Panc1 (cell line): ENCODE data around the gene CHSY1.

Experiments used
- TF ChIP-seq, protein P1 (sequence below): fragments of 450-650 bp; IDR thresholded peaks from 2 replicates; pipeline ENCODE4 v1.5.1; 2017; ENCODE audit warnings: mild to moderate bottlenecking
- TF ChIP-seq, protein P2 (sequence below), 2 experiments: IDR thresholded peaks; 2 replicates each; pipeline ENCODE4 v1.6.1; 2011 to 2012; ENCODE audit warnings: low read depth in 2 of 2, control low read depth in 1 of 2, low read length in 1 of 2, mild to moderate bottlenecking in 1 of 2, moderate library complexity in 1 of 2; ENCODE audit not compliant: insufficient read depth in 1 of 2

DNA sequence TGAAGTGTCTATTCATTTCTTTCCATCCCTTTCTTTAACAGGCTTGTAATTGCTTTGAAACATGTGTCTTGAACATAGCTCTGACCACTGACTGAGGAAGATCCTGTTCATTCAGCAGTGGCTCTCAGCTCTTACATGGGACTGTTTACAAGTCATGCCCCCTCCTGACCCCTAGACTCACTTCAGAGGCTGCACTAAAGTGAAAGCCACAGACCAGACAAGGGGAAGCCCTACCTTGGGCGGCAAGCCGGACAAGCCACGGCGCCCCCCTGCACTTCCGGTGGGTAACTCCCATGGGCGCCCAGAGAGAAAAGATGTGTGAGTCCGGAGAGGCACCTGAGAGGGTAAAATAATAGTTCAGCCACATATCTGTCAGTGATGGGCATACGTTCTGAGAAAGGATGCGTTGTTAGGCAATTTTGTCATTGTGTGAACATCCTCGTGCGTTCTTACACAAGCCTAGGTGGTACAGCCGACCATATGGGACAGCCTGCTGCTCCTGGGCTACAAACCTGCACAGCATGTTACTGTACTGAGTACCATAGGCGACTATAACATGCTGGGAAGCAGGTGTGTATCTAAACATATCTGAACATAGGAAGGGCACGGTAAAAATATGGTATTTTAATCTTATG, 116.2 kb downstream of the CHSY1 start:
- TF ChIP-seq, protein P1, sequence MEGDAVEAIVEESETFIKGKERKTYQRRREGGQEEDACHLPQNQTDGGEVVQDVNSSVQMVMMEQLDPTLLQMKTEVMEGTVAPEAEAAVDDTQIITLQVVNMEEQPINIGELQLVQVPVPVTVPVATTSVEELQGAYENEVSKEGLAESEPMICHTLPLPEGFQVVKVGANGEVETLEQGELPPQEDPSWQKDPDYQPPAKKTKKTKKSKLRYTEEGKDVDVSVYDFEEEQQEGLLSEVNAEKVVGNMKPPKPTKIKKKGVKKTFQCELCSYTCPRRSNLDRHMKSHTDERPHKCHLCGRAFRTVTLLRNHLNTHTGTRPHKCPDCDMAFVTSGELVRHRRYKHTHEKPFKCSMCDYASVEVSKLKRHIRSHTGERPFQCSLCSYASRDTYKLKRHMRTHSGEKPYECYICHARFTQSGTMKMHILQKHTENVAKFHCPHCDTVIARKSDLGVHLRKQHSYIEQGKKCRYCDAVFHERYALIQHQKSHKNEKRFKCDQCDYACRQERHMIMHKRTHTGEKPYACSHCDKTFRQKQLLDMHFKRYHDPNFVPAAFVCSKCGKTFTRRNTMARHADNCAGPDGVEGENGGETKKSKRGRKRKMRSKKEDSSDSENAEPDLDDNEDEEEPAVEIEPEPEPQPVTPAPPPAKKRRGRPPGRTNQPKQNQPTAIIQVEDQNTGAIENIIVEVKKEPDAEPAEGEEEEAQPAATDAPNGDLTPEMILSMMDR: no peak
- TF ChIP-seq, protein P2, sequence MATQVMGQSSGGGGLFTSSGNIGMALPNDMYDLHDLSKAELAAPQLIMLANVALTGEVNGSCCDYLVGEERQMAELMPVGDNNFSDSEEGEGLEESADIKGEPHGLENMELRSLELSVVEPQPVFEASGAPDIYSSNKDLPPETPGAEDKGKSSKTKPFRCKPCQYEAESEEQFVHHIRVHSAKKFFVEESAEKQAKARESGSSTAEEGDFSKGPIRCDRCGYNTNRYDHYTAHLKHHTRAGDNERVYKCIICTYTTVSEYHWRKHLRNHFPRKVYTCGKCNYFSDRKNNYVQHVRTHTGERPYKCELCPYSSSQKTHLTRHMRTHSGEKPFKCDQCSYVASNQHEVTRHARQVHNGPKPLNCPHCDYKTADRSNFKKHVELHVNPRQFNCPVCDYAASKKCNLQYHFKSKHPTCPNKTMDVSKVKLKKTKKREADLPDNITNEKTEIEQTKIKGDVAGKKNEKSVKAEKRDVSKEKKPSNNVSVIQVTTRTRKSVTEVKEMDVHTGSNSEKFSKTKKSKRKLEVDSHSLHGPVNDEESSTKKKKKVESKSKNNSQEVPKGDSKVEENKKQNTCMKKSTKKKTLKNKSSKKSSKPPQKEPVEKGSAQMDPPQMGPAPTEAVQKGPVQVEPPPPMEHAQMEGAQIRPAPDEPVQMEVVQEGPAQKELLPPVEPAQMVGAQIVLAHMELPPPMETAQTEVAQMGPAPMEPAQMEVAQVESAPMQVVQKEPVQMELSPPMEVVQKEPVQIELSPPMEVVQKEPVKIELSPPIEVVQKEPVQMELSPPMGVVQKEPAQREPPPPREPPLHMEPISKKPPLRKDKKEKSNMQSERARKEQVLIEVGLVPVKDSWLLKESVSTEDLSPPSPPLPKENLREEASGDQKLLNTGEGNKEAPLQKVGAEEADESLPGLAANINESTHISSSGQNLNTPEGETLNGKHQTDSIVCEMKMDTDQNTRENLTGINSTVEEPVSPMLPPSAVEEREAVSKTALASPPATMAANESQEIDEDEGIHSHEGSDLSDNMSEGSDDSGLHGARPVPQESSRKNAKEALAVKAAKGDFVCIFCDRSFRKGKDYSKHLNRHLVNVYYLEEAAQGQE (IDR thresholded peaks at IDR 0.05; ENCODE audit: insufficient read depth in 1 of 2, low read depth in 2 of 2, low read length in 1 of 2): no peak
